GM23338 (cell line): ENCODE results near the gene NDST4. TPM values are rescaled to one million over a fixed set of nuclear protein-coding genes. Genes with fewer than 3 reads are reported as not detected.

ENCODE experiments used
- ATAC-seq: fragments of 200-7000 bp; cut with Tn5 transposase; 3 replicates; pipeline ENCODE4 v1.9.1; 2020
- DNase-seq: peaks from one replicate; pipeline ENCODE4 v3.0.0-alpha.2; 2015; ENCODE audit warnings: low spot score
- H2AFZ ChIP-seq: fragments of 200-600 bp; sonication (generic); 2 replicates; pipeline ENCODE4 v1.8.0; 2016; ENCODE audit warnings: antibody characterized with exemption, mild to moderate bottlenecking, moderate library complexity
- H3F3A ChIP-seq: fragments of 200-600 bp; sonication (generic); replicated peaks from 2 replicates; pipeline ENCODE4 v1.8.0; 2017; ENCODE audit warnings: antibody characterized with exemption, mixed run types, low read depth
- H3K27ac ChIP-seq: fragments of 200-600 bp; sonication (generic); 2 replicates; pipeline ENCODE4 v1.6.1; 2016; ENCODE audit warnings: low read depth
- H3K27me3 ChIP-seq: fragments of 200-600 bp; sonication (generic); 2 replicates; pipeline ENCODE4 v1.8.0; 2016; ENCODE audit warnings: mild to moderate bottlenecking, mixed run types, moderate library complexity; ENCODE audit not compliant: insufficient read depth
- H3K36me3 ChIP-seq: fragments of 200-600 bp; sonication (generic); 2 replicates; pipeline ENCODE4 v1.8.0; 2016; ENCODE audit warnings: mild to moderate bottlenecking; ENCODE audit not compliant: insufficient read depth
- H3K4me1 ChIP-seq: fragments of 200-600 bp; sonication (generic); 2 replicates; pipeline ENCODE4 v1.8.0; 2016; ENCODE audit warnings: mild to moderate bottlenecking, moderate library complexity; ENCODE audit not compliant: insufficient read depth
- H3K4me2 ChIP-seq: fragments of 200-600 bp; sonication (generic); 2 replicates; pipeline ENCODE4 v1.7.1; 2017; ENCODE audit warnings: mixed run types
- H3K4me3 ChIP-seq: fragments of 200-600 bp; sonication (generic); 2 replicates; pipeline ENCODE4 v1.6.1; 2016; ENCODE audit warnings: mixed run types
- H3K79me2 ChIP-seq: fragments of 200-600 bp; sonication (generic); replicated peaks from 2 replicates; pipeline ENCODE4 v1.8.0; 2017; ENCODE audit warnings: mild to moderate bottlenecking; ENCODE audit not compliant: insufficient read depth
- H3K9me2 ChIP-seq: fragments of 200-600 bp; sonication (generic); 2 replicates; pipeline ENCODE4 v1.8.0; 2017; ENCODE audit not compliant: insufficient read depth
- H4K20me1 ChIP-seq: fragments of 200-600 bp; sonication (generic); replicated peaks from 2 replicates; pipeline ENCODE4 v1.8.0; 2017; ENCODE audit warnings: mild to moderate bottlenecking; ENCODE audit not compliant: insufficient read depth
- H3K27ac Mint-ChIP-seq: 2 replicates; pipeline ENCODE4 v1.8.0; 2020; ENCODE audit warnings: inconsistent platforms, mild to moderate bottlenecking, moderate library complexity, mixed read lengths
- H3K27me3 Mint-ChIP-seq: 3 replicates; pipeline ENCODE4 v1.8.0; 2022; ENCODE audit warnings: low read depth, mild to moderate bottlenecking, moderate library complexity, mixed read lengths, inconsistent platforms; ENCODE audit not compliant: insufficient read depth, poor library complexity
- H3K36me3 Mint-ChIP-seq: 3 replicates; pipeline ENCODE4 v1.8.0; 2021; ENCODE audit warnings: low read depth, mild to moderate bottlenecking, inconsistent platforms, moderate library complexity, mixed read lengths
- H3K4me1 Mint-ChIP-seq: 3 replicates; pipeline ENCODE4 v1.8.0; 2020; ENCODE audit warnings: mild to moderate bottlenecking, inconsistent platforms, mixed read lengths
- H3K4me3 Mint-ChIP-seq: 3 replicates; pipeline ENCODE4 v1.8.0; 2021; ENCODE audit warnings: moderate library complexity, mild to moderate bottlenecking, inconsistent platforms, mixed read lengths
- H3K9me3 Mint-ChIP-seq: 3 replicates; pipeline ENCODE4 v1.8.0; 2020; ENCODE audit warnings: moderate library complexity, mild to moderate bottlenecking, inconsistent platforms, mixed read lengths
- NANOG ChIP-seq: IDR thresholded peaks from 2 replicates; pipeline ENCODE4 v1.6.1; 2016; ENCODE audit warnings: antibody characterized with exemption, borderline replicate concordance
- polyA plus RNA-seq: library from polyadenylated mRNA; unstranded; fragments of >200 nt; fragmentation: Nextera tagmentation; extraction: Ambion mirVana; gene quantifications from 2 replicates; pipeline ENCODE4 v1.2.1, GENCODE V29; 2016
- total RNA-seq: library from RNA; depleted of rRNA; stranded (reverse); fragments of >200 nt; shearing (Covaris generic); gene quantifications from 2 replicates; pipeline ENCODE4 v1.2.3, GENCODE V29; 2014
- TF ChIP-seq, protein P1 (sequence below): fragments of 250-450 bp; sonication (Bioruptor Pico); IDR thresholded peaks from 2 replicates; pipeline ENCODE4 v1.5.0; 2020; ENCODE audit warnings: mild to moderate bottlenecking, moderate library complexity

The NDST4 gene
- total and polyA plus RNA-seq, 2 experiments from 2014 or later = not detected

DNA sequence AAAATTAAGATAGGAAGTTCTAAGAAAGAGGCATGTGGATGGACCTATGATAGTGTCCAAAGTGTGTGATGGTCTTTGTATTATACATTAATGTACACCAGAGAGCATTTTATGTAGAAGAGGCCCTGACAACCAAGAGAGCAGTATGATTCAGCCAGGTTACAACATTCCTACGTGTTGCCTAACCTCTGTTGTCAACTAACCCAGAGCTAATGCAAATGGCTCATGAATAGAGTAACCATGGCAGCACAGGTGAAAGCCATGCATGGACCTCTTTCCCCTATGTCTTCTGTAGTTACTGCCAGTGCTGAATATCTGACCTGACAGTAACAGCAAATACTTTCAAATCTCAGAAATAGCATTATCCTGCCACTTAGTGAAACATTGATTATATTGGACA, 255.6 kb downstream of the NDST4 start:
- H3K27me3 Mint-ChIP-seq = no peaks in the 10 kb centered on the region
- ATAC-seq = peak; percentile 50; the same call in 2 of the 3 replicates
- no peaks in the 10 kb centered on the region for H3K36me3 ChIP-seq

More for the DNA sequence above, 255.6 kb downstream of the NDST4 start:
- TF ChIP-seq, protein P1, sequence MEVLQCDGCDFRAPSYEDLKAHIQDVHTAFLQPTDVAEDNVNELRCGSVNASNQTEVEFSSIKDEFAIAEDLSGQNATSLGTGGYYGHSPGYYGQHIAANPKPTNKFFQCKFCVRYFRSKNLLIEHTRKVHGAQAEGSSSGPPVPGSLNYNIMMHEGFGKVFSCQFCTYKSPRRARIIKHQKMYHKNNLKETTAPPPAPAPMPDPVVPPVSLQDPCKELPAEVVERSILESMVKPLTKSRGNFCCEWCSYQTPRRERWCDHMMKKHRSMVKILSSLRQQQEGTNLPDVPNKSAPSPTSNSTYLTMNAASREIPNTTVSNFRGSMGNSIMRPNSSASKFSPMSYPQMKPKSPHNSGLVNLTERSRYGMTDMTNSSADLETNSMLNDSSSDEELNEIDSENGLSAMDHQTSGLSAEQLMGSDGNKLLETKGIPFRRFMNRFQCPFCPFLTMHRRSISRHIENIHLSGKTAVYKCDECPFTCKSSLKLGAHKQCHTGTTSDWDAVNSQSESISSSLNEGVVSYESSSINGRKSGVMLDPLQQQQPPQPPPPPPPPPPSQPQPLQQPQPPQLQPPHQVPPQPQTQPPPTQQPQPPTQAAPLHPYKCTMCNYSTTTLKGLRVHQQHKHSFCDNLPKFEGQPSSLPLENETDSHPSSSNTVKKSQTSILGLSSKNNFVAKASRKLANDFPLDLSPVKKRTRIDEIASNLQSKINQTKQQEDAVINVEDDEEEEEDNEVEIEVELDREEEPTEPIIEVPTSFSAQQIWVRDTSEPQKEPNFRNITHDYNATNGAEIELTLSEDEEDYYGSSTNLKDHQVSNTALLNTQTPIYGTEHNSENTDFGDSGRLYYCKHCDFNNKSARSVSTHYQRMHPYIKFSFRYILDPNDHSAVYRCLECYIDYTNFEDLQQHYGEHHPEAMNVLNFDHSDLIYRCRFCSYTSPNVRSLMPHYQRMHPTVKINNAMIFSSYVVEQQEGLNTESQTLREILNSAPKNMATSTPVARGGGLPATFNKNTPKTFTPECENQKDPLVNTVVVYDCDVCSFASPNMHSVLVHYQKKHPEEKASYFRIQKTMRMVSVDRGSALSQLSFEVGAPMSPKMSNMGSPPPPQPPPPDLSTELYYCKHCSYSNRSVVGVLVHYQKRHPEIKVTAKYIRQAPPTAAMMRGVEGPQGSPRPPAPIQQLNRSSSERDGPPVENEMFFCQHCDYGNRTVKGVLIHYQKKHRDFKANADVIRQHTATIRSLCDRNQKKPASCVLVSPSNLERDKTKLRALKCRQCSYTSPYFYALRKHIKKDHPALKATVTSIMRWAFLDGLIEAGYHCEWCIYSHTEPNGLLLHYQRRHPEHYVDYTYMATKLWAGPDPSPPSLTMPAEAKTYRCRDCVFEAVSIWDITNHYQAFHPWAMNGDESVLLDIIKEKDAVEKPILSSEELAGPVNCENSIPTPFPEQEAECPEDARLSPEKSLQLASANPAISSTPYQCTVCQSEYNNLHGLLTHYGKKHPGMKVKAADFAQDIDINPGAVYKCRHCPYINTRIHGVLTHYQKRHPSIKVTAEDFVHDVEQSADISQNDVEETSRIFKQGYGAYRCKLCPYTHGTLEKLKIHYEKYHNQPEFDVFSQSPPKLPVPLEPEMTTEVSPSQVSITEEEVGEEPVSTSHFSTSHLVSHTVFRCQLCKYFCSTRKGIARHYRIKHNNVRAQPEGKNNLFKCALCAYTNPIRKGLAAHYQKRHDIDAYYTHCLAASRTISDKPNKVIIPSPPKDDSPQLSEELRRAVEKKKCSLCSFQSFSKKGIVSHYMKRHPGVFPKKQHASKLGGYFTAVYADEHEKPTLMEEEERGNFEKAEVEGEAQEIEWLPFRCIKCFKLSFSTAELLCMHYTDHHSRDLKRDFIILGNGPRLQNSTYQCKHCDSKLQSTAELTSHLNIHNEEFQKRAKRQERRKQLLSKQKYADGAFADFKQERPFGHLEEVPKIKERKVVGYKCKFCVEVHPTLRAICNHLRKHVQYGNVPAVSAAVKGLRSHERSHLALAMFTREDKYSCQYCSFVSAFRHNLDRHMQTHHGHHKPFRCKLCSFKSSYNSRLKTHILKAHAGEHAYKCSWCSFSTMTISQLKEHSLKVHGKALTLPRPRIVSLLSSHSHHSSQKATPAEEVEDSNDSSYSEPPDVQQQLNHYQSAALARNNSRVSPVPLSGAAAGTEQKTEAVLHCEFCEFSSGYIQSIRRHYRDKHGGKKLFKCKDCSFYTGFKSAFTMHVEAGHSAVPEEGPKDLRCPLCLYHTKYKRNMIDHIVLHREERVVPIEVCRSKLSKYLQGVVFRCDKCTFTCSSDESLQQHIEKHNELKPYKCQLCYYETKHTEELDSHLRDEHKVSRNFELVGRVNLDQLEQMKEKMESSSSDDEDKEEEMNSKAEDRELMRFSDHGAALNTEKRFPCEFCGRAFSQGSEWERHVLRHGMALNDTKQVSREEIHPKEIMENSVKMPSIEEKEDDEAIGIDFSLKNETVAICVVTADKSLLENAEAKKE (CRISPR knock-in tag) = no peak
- TF ChIP-seq NANOG = no peak
- no peak overlapping the region for H2AFZ ChIP-seq
- no peaks in the 10 kb centered on the region for H3F3A ChIP-seq
- no peaks in the 10 kb centered on the region for H3K4me1 Mint-ChIP-seq
- no peak overlapping the region for H3K4me3 Mint-ChIP-seq
- peak; percentile 24 for DNase-seq
- H3K4me1 ChIP-seq = no peaks in the 10 kb centered on the region
- no peak overlapping the region for H3K27ac ChIP-seq
- H3K4me2 ChIP-seq = no peak overlapping the region
- H3K4me3 ChIP-seq = no peak overlapping the region
- no peaks in the 10 kb centered on the region; the same call in none of the 2 replicates for H3K9me2 ChIP-seq
- no peaks in the 10 kb centered on the region; the same call in 2 of the 3 replicates for H3K9me3 Mint-ChIP-seq
- H4K20me1 ChIP-seq = no peaks in the 10 kb centered on the region
- H3K36me3 Mint-ChIP-seq = no peaks in the 10 kb centered on the region
- H3K27ac Mint-ChIP-seq = no peak overlapping the region
- H3K27me3 ChIP-seq = no peaks in the 10 kb centered on the region
- no peaks in the 10 kb centered on the region for H3K79me2 ChIP-seq
